Sciatic nerve (tissue), 2 donors: ENCODE data around the gene CYP4F8. TPM values are rescaled to one million over a fixed set of nuclear protein-coding genes. Genes with fewer than 3 reads are reported as not detected.
"Not testable (repeated sequence)": the region's sequence is repeated elsewhere in the genome, so short reads cannot be mapped to it uniquely, and the experiment has no call there.

Experiments used
- ATAC-seq: fragments of 200-7000 bp; cut with Tn5 transposase; one replicate; pipeline ENCODE4 v1.9.1; 2020; ENCODE audit warnings: mild to moderate bottlenecking, moderate library complexity
- DNase-seq: peaks from one replicate; pipeline ENCODE4 v3.0.0-alpha.2; 2020; ENCODE audit warnings: low spot score
- intact Hi-C: fragments of 100-400 bp; cut with DNase I; formaldehyde crosslinking; loops from one replicate; pipeline ENCODE4 v1.14.2; 2022
- total RNA-seq: library from RNA; stranded (reverse); fragmentation: NEBNext Ultra II Directional; extraction: Animal tissue kit (Norgen Biotek cat#: 25700); gene quantifications from one replicate; pipeline ENCODE4 v1.2.1, GENCODE V29; 2021
- donor health status: DM: no; HTN: no; CAD: no.
- donor health status: DM: no; HTN: no; CAD: no.

The CYP4F8 gene
- total RNA-seq, 1 donor from 2014 or later: not detected

DNA sequence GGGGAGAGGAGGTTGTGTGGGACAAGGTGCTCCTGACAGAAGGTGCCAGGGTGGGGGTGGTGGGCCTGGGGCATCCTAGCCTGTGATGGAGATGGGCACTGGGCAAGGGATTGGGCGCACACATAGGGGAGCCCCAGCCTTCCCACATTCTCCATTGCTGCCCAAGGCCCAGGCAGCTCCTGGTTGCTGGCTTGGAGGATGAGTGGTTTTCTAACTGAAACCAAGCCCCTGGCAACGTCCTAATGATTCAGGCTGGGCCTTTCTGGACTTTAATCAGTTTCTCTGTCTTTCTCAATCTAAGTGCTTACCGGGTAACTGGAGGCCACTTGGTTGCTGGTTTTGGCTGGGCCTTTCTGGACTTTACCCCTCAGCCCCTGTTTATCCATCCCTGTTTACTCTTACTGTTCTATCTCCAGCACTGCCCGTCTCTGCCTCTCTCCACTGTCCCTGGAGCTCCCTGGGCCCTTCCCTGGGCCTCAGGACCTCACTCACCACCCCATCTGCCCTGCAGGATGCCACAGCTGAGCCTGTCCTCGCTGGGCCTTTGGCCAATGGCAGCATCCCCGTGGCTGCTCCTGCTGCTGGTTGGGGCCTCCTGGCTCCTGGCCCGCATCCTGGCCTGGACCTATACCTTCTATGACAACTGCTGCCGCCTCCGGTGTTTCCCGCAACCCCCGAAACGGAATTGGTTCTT, 26.0 kb downstream of the CYP4F8 start:
- intact Hi-C loops: no loop called here
- peak; percentile 59 for ATAC-seq
- DNase-seq: no peak

DNA sequence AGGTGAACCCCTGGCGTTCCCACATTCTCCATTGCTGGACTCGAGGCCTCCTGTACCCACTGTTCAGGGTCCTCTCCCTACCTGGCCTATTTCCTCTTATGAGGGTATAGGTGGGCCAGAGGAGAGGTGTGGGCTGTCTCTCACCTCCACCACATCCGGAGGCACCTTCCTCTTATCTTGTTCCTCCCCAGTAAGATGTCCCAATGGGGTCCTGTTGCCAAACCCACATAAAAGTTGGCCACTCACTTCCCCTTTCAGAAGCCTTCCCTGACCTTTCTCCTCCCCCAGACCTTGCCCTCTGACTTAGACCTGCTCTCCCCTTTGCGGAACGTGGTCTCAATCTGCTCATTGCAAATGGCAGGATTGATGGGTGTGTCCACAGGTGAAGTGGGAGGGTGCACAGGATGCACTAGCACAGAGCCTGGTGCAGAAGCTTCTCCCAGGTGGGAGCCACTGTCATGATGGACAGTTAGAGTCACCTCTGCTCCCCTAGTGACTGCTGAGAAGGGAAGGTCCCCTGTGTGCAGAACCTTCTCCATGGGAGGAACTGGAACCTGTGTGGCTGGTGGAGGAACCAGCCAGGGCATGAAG, 27.0 kb downstream of the CYP4F8 start:
- intact Hi-C loops: no loop called here
- ATAC-seq (no peak), DNase-seq (no peak)

DNA sequence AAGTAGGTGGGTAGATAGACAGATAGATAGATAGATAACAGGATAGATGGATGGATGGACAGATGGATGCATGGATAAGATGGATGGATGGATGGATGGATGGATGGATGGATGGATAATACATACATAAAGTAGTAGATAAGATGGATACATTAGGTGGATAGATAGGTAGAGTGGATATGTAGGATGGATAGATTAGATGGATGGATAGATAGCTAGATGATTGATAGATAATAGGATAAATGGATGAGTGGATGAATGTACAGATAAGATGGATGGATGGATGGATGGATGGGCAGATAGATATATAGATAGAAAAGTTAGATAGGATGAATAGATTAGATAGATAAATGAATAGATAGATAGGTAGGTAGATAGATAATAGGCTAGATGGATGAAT, 27.8 kb downstream of the CYP4F8 start:
- DNase-seq (no peak), ATAC-seq (no peak)
- intact Hi-C loops: no loop called here

DNA sequence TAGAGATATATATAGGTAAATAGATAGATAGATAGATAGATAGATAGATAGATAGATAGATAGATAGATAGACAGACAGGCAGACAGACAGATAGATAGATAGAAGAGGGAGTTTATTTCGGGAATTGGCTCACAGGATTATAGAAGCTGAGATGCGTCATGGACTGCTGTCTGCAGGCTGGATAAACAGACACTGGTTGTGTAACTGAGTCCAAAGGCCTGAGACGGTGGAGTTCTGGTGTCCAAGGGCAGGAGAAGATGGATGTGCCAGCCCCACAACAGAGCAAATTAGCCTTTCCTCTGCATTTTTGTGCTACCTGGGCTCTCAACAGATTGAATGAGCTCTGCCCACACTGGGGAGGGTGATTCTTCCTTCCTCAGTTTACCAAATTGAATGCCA, 28.4 kb downstream of the CYP4F8 start:
- ATAC-seq (no peak), DNase-seq (no peak)
- intact Hi-C loops: no loop called here

DNA sequence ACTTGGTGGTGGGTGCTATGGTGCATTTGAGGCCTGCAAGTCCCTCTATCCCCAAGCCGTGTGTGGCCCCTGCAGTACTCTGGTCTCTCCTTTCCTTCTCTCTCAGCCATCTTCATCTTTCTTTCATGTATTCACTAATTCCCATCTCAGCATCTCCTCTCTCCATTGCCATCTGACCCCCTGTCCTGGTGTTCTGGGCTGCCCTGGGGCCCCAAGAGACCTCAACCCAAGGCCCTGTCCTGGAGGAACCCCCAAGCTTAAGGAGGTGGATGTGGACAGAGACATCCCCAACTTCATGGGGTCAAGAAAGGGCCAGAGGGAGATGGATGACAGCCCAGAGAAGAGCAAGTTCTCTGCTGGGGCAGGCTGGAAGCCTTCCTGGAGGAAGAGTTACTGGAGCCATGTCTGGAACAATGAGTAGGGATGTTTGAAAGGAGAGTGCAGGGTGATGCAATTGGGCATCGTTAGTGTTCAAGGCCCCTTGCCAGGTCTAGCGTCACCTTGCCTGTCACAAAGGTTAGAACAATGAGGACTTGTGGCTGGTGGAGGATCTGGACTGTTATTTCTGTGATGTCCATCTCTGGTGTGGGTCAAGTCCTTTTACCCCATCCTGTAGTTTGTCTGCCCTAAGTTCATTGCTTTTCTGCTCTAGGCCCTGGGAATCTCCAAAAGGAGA, 29.2 kb downstream of the CYP4F8 start:
- intact Hi-C loops: no loop called here
- no peak for ATAC-seq
- DNase-seq: no peak

DNA sequence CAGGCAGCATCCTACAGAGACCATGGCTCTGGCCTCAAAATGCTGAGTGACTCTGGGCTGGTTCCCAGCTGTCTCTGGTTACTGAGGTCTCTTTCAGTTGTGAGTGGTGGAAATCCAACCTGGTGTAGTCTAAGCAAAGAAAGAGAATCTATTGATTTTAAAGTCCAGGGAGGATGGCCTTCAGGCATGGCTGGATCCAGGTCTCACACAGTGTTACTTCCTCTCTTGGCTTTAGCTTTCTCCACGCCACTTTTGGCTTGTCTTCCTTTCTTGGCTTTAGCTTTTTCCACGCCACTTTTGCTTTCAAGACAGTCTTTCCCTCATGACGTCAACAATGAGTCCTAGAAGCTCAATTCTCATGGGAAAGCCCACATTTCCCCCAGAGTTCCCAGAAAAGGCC, 29.8 kb downstream of the CYP4F8 start:
- ATAC-seq: no peak
- no peak for DNase-seq
- intact Hi-C loops: no loop called here

DNA sequence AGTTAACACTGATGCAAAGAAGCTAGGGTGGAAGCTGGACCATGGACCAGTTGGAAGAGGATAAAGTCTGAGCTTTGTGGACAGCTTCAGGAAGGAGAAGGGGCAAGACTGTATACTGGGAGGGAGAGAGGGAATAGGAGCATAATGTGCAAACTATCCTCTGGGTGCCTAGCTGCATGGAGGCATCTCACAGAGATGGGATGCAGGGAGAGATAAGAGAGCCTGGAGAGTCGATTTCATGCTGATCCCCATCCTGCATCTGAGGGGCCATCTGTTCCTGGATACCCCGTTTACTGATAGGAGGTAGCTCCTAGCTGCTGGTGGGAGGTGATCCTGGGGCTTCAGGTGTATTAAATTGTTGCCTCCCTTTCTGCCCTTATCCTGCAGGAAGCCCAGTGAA, 34.5 kb downstream of the CYP4F8 start:
- intact Hi-C loops: no loop called here
- no peak for DNase-seq
- no peak for ATAC-seq

DNA sequence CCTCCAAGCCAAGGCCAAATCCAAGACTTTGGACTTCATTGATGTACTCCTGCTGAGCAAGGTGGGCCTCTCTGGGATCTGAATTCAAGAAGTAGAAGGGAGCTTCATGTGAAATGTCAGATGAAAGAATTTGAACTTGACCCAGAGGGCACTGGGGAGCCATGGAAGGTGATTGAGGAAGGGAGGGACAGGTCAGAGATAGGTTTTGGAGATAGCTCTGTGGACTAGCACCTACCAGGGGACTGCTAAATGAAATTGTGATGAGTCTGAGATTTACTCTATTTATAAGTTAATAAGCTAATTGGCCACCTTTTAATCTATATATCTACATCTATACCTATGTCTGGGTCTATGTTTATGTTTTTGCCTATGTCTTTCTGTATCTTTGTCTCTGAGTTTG, 35.1 kb downstream of the CYP4F8 start:
- intact Hi-C loops, DNase-seq, ATAC-seq: not testable (repeated sequence)

DNA sequence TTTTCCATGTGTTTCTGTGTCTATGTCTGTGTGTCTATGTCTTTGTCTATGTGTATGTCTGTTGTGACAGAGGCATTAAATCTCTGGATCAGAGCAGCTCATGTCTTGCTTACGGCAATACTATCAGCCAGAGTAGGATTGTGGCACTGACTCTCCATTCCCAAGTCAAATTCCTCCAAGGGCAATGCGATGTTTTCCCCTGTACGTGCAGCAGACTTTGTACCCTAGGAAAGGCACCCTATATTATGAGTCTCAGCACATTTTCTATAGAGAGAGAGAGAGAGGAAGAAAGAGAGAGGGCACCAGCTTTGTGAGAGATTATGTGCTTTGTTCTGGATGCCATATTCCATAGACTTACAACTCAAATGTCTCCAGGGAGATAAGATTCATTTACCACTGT, 36.8 kb downstream of the CYP4F8 start:
- DNase-seq (no peak), ATAC-seq (no peak)
- intact Hi-C loops: no loop called here

DNA sequence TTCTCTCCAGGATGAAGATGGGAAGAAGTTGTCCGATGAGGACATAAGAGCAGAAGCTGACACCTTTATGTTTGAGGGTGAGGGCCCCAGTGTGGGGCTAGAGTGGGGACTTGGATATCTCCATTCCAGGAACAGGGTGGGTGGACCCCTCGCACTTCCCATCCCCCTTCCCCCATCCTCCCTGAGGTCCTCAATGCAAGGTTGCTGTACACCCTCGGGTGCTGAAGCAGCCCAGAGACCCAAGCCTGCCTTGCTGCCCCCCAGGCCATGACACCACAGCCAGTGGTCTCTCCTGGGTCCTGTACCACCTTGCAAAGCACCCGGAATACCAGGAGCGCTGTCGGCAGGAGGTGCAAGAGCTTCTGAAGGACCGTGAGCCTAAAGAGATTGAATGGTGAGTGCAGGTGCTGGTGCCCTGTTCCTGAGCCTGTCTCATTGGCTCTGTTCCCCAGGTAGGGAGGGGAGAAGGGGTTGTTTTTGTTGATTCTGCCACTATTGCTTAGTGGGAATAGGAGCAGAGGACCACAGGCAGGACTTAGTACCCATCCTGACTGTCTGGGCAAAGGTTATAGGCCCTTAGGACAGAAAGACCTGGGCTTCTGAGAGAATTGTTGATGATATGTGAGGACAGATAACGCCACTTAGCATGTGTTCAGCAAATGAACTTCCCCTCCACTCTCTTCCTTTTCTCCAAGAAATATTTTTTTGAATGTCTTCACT, 37.7 kb downstream of the CYP4F8 start:
- intact Hi-C loops: no loop called here
- DNase-seq (no peak), ATAC-seq (no peak)

DNA sequence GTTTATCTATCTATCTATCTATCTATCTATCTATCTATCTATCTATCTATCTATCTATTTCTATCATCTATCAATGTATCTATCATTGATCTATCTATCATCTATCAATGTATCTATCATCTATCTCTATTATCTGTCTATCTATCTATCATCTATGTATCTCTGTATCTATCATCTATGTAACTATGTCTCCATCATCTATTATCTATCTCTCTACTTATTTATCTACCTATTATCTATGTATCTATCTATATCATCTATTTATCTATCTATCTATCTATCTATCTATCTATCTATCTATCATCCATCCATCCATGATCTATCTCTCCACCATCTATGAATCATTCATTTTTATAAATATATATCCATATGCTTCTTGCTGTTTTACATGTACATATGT, 41.4 kb downstream of the CYP4F8 start:
- DNase-seq: no peak
- ATAC-seq: no peak
- intact Hi-C loops: no loop called here

DNA sequence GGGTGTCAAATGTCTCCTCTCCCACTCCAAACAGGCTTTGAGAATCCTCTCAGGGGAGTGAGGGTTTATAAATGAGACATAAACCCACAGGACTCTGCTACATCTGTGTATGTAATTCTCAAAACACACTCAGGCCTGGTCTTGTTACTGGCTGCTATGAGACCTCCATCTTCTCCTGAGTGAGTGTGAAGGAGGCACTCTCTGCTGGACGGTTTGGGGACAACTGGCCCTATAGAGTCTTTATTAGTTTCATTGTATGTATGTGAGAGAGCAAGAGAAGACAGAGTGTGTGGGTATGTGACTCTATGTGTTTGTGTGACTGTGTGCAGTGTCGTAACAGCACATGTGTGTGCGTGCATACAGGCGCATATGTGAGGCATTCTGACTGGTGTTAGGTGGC, 48.2 kb downstream of the CYP4F8 start:
- ATAC-seq: no peak

DNA sequence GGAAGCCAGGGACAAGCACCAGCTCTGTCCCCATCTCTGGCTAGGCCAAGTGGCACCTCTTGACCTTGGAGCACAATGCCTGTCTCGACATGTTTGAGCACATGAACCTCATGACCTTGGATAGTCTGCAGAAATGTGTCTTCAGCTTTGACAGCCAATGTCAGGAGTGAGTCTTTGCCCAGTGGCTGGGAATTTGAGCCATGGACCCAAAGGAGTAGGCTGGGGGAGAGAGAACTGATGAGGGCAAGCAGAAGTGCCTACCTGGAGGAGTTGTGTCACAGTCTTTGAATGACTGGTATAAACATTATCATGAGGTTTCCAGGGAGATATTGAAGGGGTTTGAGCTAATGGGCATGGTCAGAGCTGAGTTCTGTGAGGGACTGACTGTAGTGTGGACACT, 51.2 kb downstream of the CYP4F8 start:
- no peak for DNase-seq
- no peak for ATAC-seq
- intact Hi-C loops: no loop called here

More for the DNA sequence above, 48.2 kb downstream of the CYP4F8 start:
- no peak for DNase-seq
- intact Hi-C loops: no loop called here

DNA sequence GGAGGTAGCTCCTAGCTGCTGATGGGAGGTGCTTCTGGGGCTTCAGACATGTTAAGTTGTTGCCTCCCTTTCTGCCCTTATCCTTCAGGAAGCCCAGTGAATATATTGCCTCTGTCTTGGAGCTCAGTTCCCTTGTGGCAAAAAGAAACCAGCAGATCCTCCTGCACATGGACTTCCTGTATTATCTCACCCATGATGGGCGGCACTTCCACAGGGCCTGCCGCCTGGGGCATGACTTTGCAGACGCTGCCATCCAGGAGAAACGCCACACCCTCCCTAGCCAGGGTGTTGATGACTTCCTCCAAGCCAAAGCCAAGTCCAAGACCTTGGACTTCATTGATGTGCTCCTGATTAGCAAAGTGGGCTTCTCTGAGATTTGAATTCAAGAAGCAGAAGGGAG, 51.9 kb downstream of the CYP4F8 start:
- ATAC-seq (no peak), DNase-seq (no peak)
- intact Hi-C loops: no loop called here

DNA sequence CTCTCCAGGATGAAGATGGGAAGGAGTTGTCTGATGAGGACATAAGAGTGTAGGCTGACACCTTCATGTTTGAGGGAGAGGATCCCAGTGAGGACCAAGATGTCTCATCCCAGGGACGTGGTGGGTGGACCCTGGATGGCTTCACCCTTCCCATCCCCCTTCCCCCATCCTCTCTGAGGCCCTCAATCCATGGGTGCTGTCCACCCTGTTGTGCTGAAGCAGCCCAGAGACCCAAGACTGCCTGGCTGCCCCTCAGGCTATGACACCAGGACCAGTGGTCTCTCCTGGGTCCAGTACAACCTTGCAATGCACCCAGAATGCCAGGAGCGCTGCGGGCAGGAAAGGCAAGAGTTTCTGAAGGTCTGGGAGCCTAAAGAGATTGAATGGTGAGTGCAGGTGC, 54.4 kb downstream of the CYP4F8 start:
- ATAC-seq: no peak
- intact Hi-C loops: no loop called here
- DNase-seq: no peak

DNA sequence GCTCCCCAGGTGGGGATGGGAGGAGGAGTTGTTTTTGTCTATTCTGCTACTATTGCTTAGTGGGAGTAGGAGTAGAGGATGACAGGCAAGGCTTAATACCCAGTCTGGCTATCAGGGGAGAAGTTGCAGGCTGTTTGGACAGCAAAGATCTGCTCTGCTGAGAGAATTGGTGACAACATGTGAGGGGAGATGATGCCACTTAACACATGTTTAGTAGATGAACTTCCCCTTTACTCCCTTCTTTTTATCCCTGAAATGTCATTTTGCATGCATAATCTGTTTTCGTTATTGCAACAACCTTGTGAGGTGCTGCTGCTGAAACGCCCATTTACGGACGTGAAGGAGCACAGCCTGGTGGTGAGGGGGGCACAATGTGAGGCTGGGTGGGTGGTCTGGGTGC, 54.9 kb downstream of the CYP4F8 start:
- DNase-seq (no peak), ATAC-seq (no peak)
- intact Hi-C loops: no loop called here

DNA sequence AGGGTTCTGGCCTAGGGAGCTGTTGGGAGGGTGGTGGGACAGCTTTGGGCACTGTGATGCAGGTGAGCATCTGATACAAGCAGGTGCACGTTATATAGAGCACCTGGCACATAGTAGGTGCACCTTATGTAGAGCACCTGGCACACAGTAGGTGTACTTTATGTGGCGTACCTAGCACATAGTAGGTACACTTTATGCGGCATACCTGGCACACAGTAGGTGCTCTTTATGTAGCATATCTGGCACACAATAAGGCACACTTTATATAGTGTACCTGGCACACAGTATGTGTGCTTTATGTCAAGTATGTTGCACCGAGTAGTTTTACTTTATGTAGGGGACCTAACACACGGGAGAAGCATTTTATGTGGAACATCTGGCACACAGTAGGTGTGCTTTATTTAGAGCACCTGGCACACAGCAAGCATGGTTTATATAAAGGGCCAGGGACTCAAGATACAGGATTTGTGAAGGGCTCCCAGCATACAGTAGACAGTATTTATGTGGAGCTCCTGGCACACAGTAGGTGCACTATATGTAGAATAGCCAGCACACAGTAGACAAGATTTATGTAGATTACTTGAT, 56.3 kb downstream of the CYP4F8 start:
- no peak for ATAC-seq
- no peak for DNase-seq
- intact Hi-C loops: no loop called here

DNA sequence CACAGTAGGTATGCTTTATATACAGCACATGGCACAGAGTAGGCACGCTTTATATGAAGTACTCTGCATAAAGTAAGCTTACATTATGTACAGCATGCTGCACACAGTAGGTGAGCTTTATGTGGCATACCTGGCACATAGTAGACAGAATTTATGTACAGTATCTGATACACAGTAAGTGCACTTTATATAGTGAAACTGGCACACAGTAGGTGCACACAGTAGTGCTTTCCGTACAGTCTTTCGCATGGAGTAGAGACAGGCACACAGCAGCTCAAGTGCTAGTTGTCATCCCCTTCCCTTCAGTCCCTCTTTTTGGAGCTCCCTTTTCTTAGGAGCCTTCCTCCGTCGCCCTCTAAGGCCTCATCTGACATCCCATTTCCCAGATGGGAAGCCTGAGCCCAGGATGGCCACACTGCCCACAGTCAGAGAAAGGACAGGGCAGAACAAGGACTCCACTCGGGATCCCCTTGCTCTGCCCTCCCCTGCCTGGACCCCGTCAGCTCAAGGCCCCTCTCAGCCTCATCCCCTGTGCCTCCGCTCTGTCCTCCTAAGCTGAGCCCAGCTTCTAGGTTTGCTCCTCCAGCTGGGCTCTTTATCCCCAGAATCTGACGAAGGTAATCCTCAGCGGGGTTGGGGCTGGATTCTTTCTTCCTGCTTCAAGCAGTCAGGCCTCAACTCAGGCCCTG, 57.0 kb downstream of the CYP4F8 start:
- ATAC-seq: no peak
- intact Hi-C loops: no loop called here

DNA sequence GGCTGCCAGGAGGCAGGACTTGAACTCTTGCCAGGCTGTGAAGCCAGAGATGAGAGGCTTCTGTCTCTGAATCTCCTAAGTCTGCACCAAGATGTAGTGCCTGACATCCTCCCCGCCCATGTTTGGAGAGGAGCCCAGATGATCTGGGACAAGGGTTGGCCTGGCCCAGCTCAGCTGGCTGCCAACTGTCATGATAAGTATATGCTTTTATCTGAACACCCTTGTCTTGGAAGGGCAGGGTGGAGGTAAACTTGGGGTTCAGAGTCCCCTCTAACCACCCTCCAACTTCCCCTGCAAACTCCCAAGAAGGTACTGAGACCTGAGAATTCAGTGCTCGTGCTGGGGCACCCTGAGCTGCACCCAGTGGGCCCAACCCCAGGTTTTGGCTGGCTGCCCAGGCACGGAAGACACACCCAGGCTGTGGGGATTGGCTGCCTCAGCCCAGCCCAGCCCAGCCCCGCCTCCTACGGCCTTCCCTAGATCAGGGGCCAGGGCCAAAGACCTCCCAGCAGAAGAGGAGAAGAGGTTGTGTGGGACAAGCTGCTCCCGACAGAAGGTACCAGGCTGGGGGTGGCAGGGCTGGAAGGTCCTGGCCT, 57.7 kb downstream of the CYP4F8 start, which contains the start of gene CYP4F12:
CYP4F12 (plus strand) TSS at position 508 of the 596 bp plus-strand sequence. CDS start 443 bp downstream, outside the sequence.
- ATAC-seq (peak; percentile 98), DNase-seq (peak; percentile 93)
- intact Hi-C loops: no loop called here

More for the DNA sequence above, 57.0 kb downstream of the CYP4F8 start:
- DNase-seq: no peak
